ENCODE results near the gene PRKCI.
"Not testable (repeated sequence)": the region's sequence is repeated elsewhere in the genome, so short reads cannot be mapped to it uniquely, and the experiment has no call there.

The PRKCI gene

GRCh38 chr3:170259907-170260306 is 37.7 kb downstream of the PRKCI start:
- no peak overlapping the region for H3K4me3 ChIP-seq (ENCODE audit: low read depth, low read length)
- TF ChIP-seq CTCF (IDR thresholded peaks at IDR 0.05; ENCODE audit: low read depth, low read length, missing control alignments): no peak
- DNase-seq (ENCODE audit: low read depth): no peak

- DNase-seq (ENCODE audit: low read depth): no peak
- TF ChIP-seq CTCF (IDR thresholded peaks at IDR 0.05; ENCODE audit: low read depth, low read length, missing control alignments): no peak
- H3K4me3 ChIP-seq (ENCODE audit: low read depth, low read length): no peak overlapping the region
Measured at GRCh38 chr3:170267793-170268192, 45.6 kb downstream of the PRKCI start.

GRCh38 chr3:170269673-170270254 is 47.5 kb downstream of the PRKCI start:
- not testable (repeated sequence) for H3K4me3 ChIP-seq (ENCODE audit: low read depth, low read length); DNase-seq (ENCODE audit: low read depth)

- no peak for DNase-seq (ENCODE audit: low read depth)
- no peak for TF ChIP-seq CTCF (IDR thresholded peaks at IDR 0.05; ENCODE audit: low read depth, low read length, missing control alignments)
- H3K4me3 ChIP-seq (ENCODE audit: low read depth, low read length): no peak overlapping the region
Measured at GRCh38 chr3:170270282-170270881, 48.2 kb downstream of the PRKCI start.

- DNase-seq (ENCODE audit: low read depth): no peak
- H3K4me3 ChIP-seq (ENCODE audit: low read depth, low read length): no peak overlapping the region
- no peak for TF ChIP-seq CTCF (IDR thresholded peaks at IDR 0.05; ENCODE audit: low read depth, low read length, missing control alignments)
Measured at GRCh38 chr3:170274641-170275040, 52.4 kb downstream of the PRKCI start.

GRCh38 chr3:170275832-170276231 is 53.6 kb downstream of the PRKCI start:
- no peak for TF ChIP-seq CTCF (IDR thresholded peaks at IDR 0.05; ENCODE audit: low read depth, low read length, missing control alignments)
- H3K4me3 ChIP-seq (ENCODE audit: low read depth, low read length): no peak overlapping the region
- no peak for DNase-seq (ENCODE audit: low read depth)

- DNase-seq (ENCODE audit: low read depth); H3K4me3 ChIP-seq (ENCODE audit: low read depth, low read length): not testable (repeated sequence)
Measured at GRCh38 chr3:170277311-170277710, 55.1 kb downstream of the PRKCI start.

GRCh38 chr3:170277833-170278580 is 55.8 kb downstream of the PRKCI start:
- no peak for DNase-seq (ENCODE audit: low read depth)
- no peak overlapping the region for H3K4me3 ChIP-seq (ENCODE audit: low read depth, low read length)
- no peak for TF ChIP-seq CTCF (IDR thresholded peaks at IDR 0.05; ENCODE audit: low read depth, low read length, missing control alignments)

Measured in GM12864 (cell line).